GM10847 (cell line): ENCODE measurements around the gene SYS1.

ENCODE experiments used
- POLR2A ChIP-seq: IDR thresholded peaks from 2 replicates; pipeline ENCODE4 v1.6.1; 2011; ENCODE audit not compliant: insufficient read length; ENCODE audit errors: extremely low read depth

Gene SYS1

DNA sequence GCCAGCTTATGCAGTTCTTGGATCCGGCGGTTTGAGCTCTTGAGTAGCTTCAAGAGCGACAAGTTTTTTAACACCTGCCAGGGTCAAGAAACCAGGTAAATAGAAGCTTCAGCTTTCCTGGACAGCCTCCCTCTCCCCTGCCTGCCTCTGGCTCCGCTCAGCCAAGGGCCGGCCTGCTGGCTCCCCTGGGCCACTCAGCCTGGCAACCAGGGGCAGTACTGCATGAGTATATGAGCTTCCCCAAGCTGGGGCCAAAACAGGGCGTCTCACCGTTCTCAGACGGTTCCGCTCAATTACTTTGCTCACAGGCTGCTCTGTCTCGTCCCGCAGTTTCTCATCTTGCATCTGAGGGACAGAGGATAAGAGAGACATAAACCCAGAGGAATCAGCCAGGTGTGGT is 14.3 kb downstream of the SYS1 start:
- no peak for TF ChIP-seq POLR2A

DNA sequence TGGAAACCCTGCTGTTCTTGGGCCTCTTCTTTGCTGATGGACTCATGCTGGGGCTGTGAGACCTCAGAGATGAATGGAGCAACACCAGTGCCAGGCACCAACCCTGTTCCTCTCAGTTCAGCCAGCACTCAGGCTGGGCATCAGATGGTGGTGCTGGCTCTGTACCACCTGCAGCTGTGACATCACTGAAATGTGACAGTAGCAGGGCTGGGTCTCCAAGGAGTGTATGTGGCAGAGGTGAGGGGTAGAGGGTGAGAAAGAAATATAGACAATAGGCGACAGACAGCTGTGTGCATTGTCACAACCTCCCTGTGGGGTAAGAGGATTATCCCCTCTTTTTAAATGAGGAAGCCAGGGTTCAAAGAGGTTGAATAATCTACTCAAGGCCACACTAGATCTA is 15.2 kb downstream of the SYS1 start, which contains the start of gene TP53TG5:
TSS of gene TP53TG5 (minus strand) at position 135 of the 400 bp plus-strand sequence. CDS start at position 46, 89 bp downstream.
- no peak for TF ChIP-seq POLR2A

DNA sequence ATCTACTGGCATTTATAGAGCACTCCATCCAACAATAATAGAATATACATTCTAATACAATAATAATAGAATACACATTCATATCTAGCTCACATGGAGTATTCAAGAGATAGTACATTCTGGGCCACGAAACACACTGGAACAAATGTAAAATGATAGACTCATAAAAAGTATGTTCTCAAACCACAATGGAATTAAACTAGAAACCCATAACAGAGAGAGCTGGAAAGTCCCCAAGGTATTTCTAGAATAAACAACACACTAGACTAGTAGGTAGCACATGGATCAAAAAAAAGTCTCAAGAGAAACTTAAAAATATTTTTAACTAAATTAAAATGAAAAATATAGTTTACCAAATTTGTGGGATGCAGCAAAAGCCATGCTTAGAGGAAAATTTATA is 24.3 kb downstream of the SYS1 start:
- no peak for TF ChIP-seq POLR2A

DNA sequence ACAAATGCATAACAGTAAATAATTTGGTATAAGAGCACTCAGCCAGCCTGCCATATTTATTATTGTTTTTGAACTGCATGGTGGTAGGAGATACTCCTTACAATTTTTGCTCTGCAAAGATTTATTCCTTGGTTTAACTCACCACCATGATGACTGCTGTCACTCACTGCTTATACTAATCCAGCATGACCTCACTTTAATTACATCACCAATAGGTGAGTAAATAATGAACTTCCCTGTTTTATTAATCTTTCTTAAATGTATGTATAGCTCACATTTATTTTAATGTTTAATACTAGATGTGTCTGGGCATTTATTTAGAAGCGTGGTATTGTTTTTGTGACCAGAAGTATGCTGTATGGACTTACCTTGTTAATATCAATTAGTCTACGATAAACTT is 28.0 kb downstream of the SYS1 start:
- TF ChIP-seq POLR2A = no peak

DNA sequence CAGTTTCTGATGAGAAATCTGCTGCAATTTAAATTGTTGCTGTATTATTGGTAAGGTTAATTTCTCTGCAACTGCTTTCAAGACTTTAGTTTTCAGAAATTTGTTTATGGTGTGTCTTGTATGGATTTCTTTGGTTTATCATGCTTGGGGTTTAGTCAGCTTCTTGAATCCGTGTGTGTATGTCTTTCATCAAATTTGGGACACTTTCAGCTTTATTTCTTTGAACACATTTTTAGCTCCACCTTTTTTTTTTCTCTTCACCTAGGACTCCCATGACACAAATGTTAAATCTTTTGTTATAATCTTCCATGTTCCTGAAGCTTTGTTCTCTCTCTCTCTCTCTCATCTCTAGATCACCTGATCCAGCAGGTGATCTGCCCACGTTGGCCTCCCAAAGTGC is 28.6 kb downstream of the SYS1 start:
- no peak for TF ChIP-seq POLR2A

DNA sequence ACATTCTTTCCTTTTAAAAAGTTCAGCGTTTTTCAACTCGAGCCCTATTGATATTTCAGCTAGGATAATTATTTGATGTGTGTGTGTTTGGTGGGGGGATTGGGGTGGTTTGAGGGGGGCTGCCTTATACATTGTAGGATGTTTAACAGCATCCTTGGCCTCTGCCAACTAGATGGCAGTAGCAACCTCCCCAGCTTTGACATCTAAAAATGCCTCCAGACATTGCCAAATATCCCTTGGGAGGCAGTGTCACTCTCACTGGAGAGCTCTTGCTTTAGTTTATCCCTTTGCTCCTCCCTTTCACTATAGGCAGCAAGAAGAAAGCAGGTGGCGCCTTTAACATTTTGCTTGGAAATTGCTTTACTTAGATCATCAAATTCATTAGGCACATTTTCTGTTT is 29.8 kb downstream of the SYS1 start:
- TF ChIP-seq POLR2A = no peak

- no peak for TF ChIP-seq POLR2A
Observed at GRCh38 chr20:45394221-45395113, 31.5 kb downstream of the SYS1 start.

GRCh38 chr20:45395114-45395415 is 32.1 kb downstream of the SYS1 start:
- no peak for TF ChIP-seq POLR2A

- TF ChIP-seq POLR2A = no peak
Observed at GRCh38 chr20:45399018-45399417, 36.1 kb downstream of the SYS1 start.

GRCh38 chr20:45400346-45401031 is 37.5 kb downstream of the SYS1 start:
- no peak for TF ChIP-seq POLR2A

GRCh38 chr20:45402946-45403345 is 40.0 kb downstream of the SYS1 start:
- no peak for TF ChIP-seq POLR2A

- no peak for TF ChIP-seq POLR2A
Observed at GRCh38 chr20:45404438-45404837, 41.5 kb downstream of the SYS1 start.

DNA sequence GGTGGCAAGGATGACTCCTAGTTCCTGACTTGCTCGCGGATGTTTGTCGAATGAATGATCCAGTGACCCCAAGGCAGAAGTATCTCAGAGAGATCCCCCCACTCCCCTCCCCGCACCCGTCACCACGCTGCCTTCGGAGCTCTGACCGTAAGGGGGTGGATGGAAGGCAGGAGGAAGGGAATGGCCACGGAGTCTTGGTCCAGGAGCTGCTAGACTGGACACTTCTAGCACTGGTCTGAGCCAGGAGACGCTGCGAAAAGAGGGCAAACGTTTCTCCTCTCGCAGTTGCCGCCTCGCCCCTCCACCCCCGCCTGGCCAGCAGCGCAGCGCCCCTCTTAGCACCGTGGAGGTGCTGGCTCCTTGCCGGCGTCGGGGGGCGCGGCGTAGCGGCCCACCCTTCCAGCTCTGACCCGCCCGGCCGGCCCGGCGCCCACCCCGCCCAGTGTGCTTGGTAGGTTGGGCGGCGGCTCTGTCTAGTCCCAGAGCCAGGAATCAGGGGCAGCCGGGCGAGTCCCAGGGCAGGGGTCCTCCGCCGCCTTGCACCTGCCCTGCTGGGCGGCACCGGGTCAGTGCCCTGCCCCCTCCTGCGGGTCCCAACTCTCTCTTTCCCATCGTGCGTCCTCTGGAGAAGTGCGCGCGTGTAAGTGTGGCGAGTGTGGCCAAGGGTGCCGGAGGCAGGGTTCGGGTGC is 42.8 kb downstream of the SYS1 start:
- no peak for TF ChIP-seq POLR2A

- TF ChIP-seq POLR2A = no peak
Observed at GRCh38 chr20:45406260-45407066, 43.5 kb downstream of the SYS1 start.

DNA sequence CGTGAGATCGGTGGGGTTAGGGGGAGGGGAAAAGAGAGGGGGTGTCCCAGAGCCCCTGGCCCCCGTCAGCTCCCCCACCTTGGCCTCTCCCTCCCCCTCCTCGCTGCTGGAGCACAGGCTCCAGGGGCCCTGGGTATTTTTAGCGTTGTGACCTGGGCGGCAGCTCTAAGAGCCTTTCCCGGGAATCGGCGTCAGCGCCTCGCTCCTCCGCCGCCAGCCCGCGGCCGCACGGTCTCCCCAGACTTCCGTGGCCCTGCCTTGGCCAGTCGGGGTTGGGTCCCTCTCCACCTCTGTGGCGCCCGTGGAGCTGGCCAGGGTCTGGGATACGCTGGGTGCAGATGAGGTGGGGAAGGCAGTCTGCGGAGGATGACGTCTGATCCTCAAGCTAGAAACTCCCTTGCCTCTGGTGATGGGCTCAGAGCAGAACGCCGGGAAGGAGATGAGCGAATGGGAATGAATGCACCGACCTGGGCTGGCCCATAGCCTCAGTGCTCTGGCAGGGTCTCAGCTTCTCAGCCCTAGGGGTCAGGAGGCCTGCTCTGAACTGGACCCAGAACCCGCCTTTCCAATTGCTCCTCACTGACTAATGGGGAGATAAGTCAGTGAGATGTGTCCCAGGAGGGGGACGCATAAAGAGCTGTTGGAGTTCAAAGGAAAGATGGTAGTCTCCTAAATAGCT is 44.2 kb downstream of the SYS1 start:
- TF ChIP-seq POLR2A = no peak
